CD14-positive monocyte (primary cell): ENCODE data around the gene FXYD6. TPM values are rescaled to one million over a fixed set of nuclear protein-coding genes. Genes with fewer than 3 reads are reported as not detected.

Source experiments
- DNase-seq, 3 donors: peaks; one replicate each; pipeline ENCODE4 v3.0.0-alpha.2; 2011 to 2022
- H2AFZ ChIP-seq: 2 replicates; pipeline ENCODE4 v1.6.0; 2012; ENCODE audit warnings: mild to moderate bottlenecking, low read depth, low read length, inconsistent platforms; ENCODE audit not compliant: insufficient read depth, poor library complexity, severe bottlenecking
- H3K27ac ChIP-seq, 2 donors: 1 replicate in 1 of 2; 2 replicates in 1 of 2; pipeline ENCODE4 v1.5.1; 2012 to 2013; ENCODE audit warnings: low read length in 2 of 2, control low read depth in 1 of 2, inconsistent platforms in 1 of 2, low read depth in 1 of 2, mild to moderate bottlenecking in 1 of 2
- H3K27me3 ChIP-seq, 2 donors: one replicate each; pipeline versions ENCODE4 v1.6.0 to v1.6.1; 2011 to 2013; ENCODE audit warnings: low read length in 2 of 2; ENCODE audit not compliant: control insufficient read depth in 2 of 2, insufficient read depth in 2 of 2
- H3K36me3 ChIP-seq, 2 donors: replicated peaks in 1 of 2; 1 replicate in 1 of 2; 2 replicates in 1 of 2; pipeline versions ENCODE4 v1.5.1 to v1.6.1; 2012 to 2013; ENCODE audit warnings: low read length in 2 of 2, control low read depth in 1 of 2, inconsistent platforms in 1 of 2, mild to moderate bottlenecking in 1 of 2; ENCODE audit not compliant: insufficient read depth in 2 of 2, control insufficient read depth in 1 of 2
- H3K4me1 ChIP-seq, 2 donors: 1 replicate in 1 of 2; 2 replicates in 1 of 2; pipeline versions ENCODE4 v1.5.1 to v1.6.1; 2012 to 2013; ENCODE audit warnings: low read length in 2 of 2, control low read depth in 1 of 2, inconsistent platforms in 1 of 2, mild to moderate bottlenecking in 1 of 2, moderate library complexity in 1 of 2; ENCODE audit not compliant: insufficient read depth in 2 of 2, control insufficient read depth in 1 of 2
- H3K4me2 ChIP-seq: replicated peaks from 2 replicates; pipeline ENCODE3; 2012; ENCODE audit warnings: low read length, moderate library complexity, mild to moderate bottlenecking; ENCODE audit not compliant: poor library complexity, severe bottlenecking; ENCODE audit errors: extremely low read depth
- H3K4me3 ChIP-seq, 3 experiments: fragments of 200-600 bp in 1 of 3; sonication (generic) in 1 of 3; replicated peaks in 1 of 3; 1 replicate in 2 of 3; 2 replicates in 1 of 3; pipeline ENCODE4 v1.5.1; 2011 to 2013; ENCODE audit warnings: low read length in 3 of 3, mild to moderate bottlenecking in 3 of 3, control low read depth in 2 of 3, low read depth in 2 of 3, inconsistent platforms in 1 of 3, moderate library complexity in 1 of 3
- H3K79me2 ChIP-seq: 2 replicates; pipeline ENCODE4 v1.6.0; 2012; ENCODE audit warnings: mild to moderate bottlenecking, control low read depth, inconsistent platforms, low read length, moderate library complexity; ENCODE audit not compliant: insufficient read depth
- H3K9ac ChIP-seq: 2 replicates; pipeline ENCODE4 v1.6.0; 2017; ENCODE audit warnings: low read length, mild to moderate bottlenecking; ENCODE audit not compliant: insufficient read depth, poor library complexity, severe bottlenecking
- H3K9me3 ChIP-seq, 2 donors: replicated peaks in 1 of 2; 1 replicate in 1 of 2; 2 replicates in 1 of 2; pipeline versions ENCODE4 v1.5.1 to v1.6.1; 2012 to 2013; ENCODE audit warnings: low read length in 2 of 2, control low read depth in 1 of 2; ENCODE audit not compliant: control insufficient read depth in 1 of 2, insufficient read depth in 1 of 2
- H4K20me1 ChIP-seq: 2 replicates; pipeline ENCODE4 v1.6.0; 2012; ENCODE audit warnings: mild to moderate bottlenecking, low read length, control low read depth, moderate library complexity; ENCODE audit not compliant: insufficient read depth
- H3K27ac Mint-ChIP-seq, 7 donors: one replicate each; pipeline ENCODE4 v1.8.0; 2020; ENCODE audit warnings: mild to moderate bottlenecking in 7 of 7, mixed read lengths in 7 of 7, moderate library complexity in 6 of 7, inconsistent platforms in 2 of 7
- H3K27me3 Mint-ChIP-seq, 3 donors: one replicate each; pipeline ENCODE4 v1.8.0; 2021 to 2022; ENCODE audit warnings: low read depth in 3 of 3, mild to moderate bottlenecking in 3 of 3, mixed read lengths in 3 of 3, moderate library complexity in 3 of 3, inconsistent platforms in 1 of 3
- H3K36me3 Mint-ChIP-seq, 2 donors: one replicate each; pipeline ENCODE4 v1.8.0; 2020; ENCODE audit warnings: mixed read lengths in 2 of 2, inconsistent platforms in 1 of 2, mild to moderate bottlenecking in 1 of 2
- H3K4me1 Mint-ChIP-seq: one replicate; pipeline ENCODE4 v1.8.0; 2020; ENCODE audit warnings: mild to moderate bottlenecking, mixed read lengths
- H3K4me3 Mint-ChIP-seq, 2 donors: one replicate each; pipeline ENCODE4 v1.8.0; 2020; ENCODE audit warnings: mild to moderate bottlenecking in 2 of 2, mixed read lengths in 2 of 2, moderate library complexity in 1 of 2
- H3K9me3 Mint-ChIP-seq, 7 donors: one replicate each; pipeline ENCODE4 v1.8.0; 2020 to 2022; ENCODE audit warnings: mixed read lengths in 7 of 7, mild to moderate bottlenecking in 6 of 7, moderate library complexity in 6 of 7, inconsistent platforms in 2 of 7
- WGBS: methylation state at CpG from one replicate; pipeline ENCODE4 v1.1.5; 2013; ENCODE audit warnings: missing lambda C conversion rate; ENCODE audit not compliant: insufficient coverage; 5-methylcytosine and 5-hydroxymethylcytosine counted together
- intact Hi-C, 2 donors: fragments of 100-400 bp; cut with micrococcal nuclease; formaldehyde crosslinking; loops; one replicate each; pipeline versions ENCODE4 v1.15.0 to v1.15.1; 2023
- polyA plus RNA-seq, 3 donors: library from polyadenylated mRNA; depleted of rRNA in 1 of 3; unstranded in 2 of 3; stranded (reverse) in 1 of 3; fragments of 300-500 nt in 2 of 3; fragments of >200 nt in 1 of 3; fragmentation: Illumina TruSeq in 2 of 3; gene quantifications; 1 replicate in 2 of 3; 2 replicates in 1 of 3; pipeline ENCODE4 v1.2.3, GENCODE V29; 2012 to 2021
- TF ChIP-seq, protein P1 (sequence below): fragments of 200-600 bp; IDR thresholded peaks from one replicate; pipeline ENCODE4 v1.8.0; 2022; ENCODE audit warnings: antibody characterized with exemption, mild to moderate bottlenecking

The FXYD6 gene
- polyA plus RNA-seq, 3 donors = 36.4 to 52.1 (median 44.1) TPM

DNA sequence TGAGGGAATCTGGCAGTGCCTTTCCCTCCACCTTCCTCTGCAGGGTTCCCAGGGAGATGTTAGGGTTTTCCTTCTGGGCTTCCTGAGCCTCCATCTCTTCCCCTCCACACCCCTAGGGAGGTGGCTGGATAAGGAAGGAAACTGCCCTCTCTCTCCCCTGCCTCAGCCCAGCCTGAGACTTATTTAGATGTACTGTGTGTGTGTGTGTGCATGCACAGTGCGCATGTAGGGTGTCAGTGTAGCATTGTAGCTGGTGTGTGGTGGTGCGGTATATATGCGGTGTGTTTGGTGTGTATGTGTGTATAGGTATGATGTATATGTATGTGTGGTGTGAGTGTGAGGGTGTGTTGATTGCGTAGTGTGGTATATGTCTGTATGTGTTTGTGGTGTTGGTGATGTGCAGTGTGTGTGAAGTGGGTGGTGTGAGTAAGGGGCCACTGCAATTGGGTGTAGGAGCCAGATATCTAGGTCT, 1.5 kb downstream of the FXYD6 start:
- peaks cover 34 to 51% of the 10 kb centered on the region in 2 donors for H3K27me3 ChIP-seq
- no peak overlapping the region for H2AFZ ChIP-seq
- Mint-ChIP-seq H3K4me1 (peaks cover 56% of the 10 kb centered on the region), H3K4me3 (peak overlapping the region in 1 of 2 donors; percentile 95), H3K27ac (peak overlapping the region in 1 of 7 donors; percentile 31), H3K36me3 (peaks cover 4 to 17% of the 10 kb centered on the region in 2 donors), H3K27me3 (peaks cover 46 to 64% (median 50%) of the 10 kb centered on the region in 3 donors), H3K9me3 (peaks cover 0 to 10% (median 8%) of the 10 kb centered on the region in 7 donors)
- H4K20me1 ChIP-seq = no peaks in the 10 kb centered on the region
- H3K9ac ChIP-seq = peak overlapping the region; percentile 50
- H3K27ac ChIP-seq = no peak overlapping the region
- 94% methylated on average over 4 of the region's 4 CpGs for WGBS
- peak overlapping the region; percentile 80 for H3K4me2 ChIP-seq
- H3K79me2 ChIP-seq = no peaks in the 10 kb centered on the region
- no peaks in the 10 kb centered on the region for H3K36me3 ChIP-seq
- H3K4me1 ChIP-seq = peaks cover 41 to 53% of the 10 kb centered on the region in 2 donors
- peak overlapping the region in 1 of 3 experiments; percentile 74 for H3K4me3 ChIP-seq
- intact Hi-C loops = no loop called here
- TF ChIP-seq, protein P1, sequence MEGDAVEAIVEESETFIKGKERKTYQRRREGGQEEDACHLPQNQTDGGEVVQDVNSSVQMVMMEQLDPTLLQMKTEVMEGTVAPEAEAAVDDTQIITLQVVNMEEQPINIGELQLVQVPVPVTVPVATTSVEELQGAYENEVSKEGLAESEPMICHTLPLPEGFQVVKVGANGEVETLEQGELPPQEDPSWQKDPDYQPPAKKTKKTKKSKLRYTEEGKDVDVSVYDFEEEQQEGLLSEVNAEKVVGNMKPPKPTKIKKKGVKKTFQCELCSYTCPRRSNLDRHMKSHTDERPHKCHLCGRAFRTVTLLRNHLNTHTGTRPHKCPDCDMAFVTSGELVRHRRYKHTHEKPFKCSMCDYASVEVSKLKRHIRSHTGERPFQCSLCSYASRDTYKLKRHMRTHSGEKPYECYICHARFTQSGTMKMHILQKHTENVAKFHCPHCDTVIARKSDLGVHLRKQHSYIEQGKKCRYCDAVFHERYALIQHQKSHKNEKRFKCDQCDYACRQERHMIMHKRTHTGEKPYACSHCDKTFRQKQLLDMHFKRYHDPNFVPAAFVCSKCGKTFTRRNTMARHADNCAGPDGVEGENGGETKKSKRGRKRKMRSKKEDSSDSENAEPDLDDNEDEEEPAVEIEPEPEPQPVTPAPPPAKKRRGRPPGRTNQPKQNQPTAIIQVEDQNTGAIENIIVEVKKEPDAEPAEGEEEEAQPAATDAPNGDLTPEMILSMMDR = no peak
- no peak for DNase-seq
- peaks cover 0 to 8% of the 10 kb centered on the region in 2 donors for H3K9me3 ChIP-seq

DNA sequence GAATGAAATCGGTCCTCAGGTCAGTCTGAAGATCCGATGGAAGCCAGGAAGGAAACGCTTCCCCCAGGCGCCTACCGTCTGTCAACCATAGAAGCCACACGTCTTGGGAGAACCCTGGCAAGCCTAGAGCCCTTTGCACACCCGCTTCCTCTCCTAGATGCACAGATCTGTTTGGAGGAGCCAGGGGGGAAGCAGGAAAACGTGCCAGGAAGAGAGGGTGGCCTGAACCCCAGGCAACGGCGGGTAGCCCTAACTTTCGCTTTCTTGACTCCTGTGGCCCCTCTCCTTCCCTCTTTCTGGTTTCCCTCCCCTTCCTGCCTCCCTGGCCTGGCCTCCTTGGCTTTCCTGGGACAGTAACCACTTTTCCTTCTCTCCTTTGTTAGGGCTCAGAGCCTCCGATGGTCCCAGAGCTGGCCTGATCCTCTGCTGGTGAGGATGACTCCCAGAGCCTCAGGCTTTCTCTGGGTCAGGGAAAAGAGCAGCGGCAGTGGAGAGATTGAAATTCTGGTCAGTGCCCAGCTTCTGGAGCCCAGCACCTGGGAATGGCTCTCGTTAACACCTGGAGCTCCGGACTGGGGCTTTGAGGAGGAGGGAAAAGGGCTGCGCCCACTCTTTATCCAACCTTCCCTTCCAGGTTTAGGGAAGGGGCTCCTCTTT, 2.1 kb downstream of the FXYD6 start:
- intact Hi-C loops = no loop called here
- Histone ChIP-seq H3K4me1 (peaks cover 47 to 58% of the 10 kb centered on the region in 2 donors), H3K27ac (no peak overlapping the region), H3K9ac (peak overlapping the region; percentile 50), H2AFZ (peak overlapping the region; percentile 75), H3K36me3 (no peaks in the 10 kb centered on the region), H3K79me2 (no peaks in the 10 kb centered on the region), H3K4me2 (peak overlapping the region; percentile 80), H3K4me3 (peak overlapping the region; percentile 12 to 74 (median 21)), H3K27me3 (peaks cover 34 to 46% of the 10 kb centered on the region in 2 donors), H4K20me1 (no peaks in the 10 kb centered on the region), H3K9me3 (peaks cover 0 to 8% of the 10 kb centered on the region in 2 donors)
- Mint-ChIP-seq H3K9me3 (peaks cover 0 to 10% (median 8%) of the 10 kb centered on the region in 7 donors), H3K36me3 (peaks cover 4 to 17% of the 10 kb centered on the region in 2 donors), H3K4me3 (peak overlapping the region; percentile 75 to 95), H3K27ac (peak overlapping the region in 2 of 7 donors; percentile 20 to 62), H3K4me1 (peaks cover 62% of the 10 kb centered on the region), H3K27me3 (peaks cover 46 to 58% (median 46%) of the 10 kb centered on the region in 3 donors)
- DNase-seq = peak in 2 of 3 donors; percentile 24 to 27
- 18% methylated on average over 8 of the region's 16 CpGs for WGBS
- TF ChIP-seq, protein P1 = no peak
